Mesenchymal stem cell (in vitro differentiated cells and primary cell): ENCODE results near the gene LUM.
A peak's percentile ranks its signal among the peaks of the same experiment; 100 is the strongest.

Experiments used
- DNase-seq: peaks from one replicate; pipeline ENCODE4 v3.0.0-alpha.2; 2013
- H2AFZ ChIP-seq: one replicate; pipeline ENCODE4 v1.6.1; 2013; ENCODE audit warnings: low read depth, mild to moderate bottlenecking, control low read depth, inconsistent platforms, low read length, moderate library complexity
- H2AK5ac ChIP-seq: 2 replicates; pipeline ENCODE4 v1.6.1; 2013; ENCODE audit warnings: low read length, moderate library complexity, mild to moderate bottlenecking, inconsistent platforms; ENCODE audit not compliant: severe bottlenecking
- H2BK120ac ChIP-seq: one replicate; pipeline ENCODE4 v1.6.1; 2013; ENCODE audit warnings: low read depth, mild to moderate bottlenecking, inconsistent platforms, low read length, moderate library complexity
- H2BK12ac ChIP-seq, 2 experiments: one replicate each; pipeline ENCODE4 v1.6.1; 2013; ENCODE audit warnings: inconsistent platforms in 2 of 2, low read length in 2 of 2, mild to moderate bottlenecking in 2 of 2, moderate library complexity in 2 of 2, control low read depth in 1 of 2
- H2BK15ac ChIP-seq: one replicate; pipeline ENCODE4 v1.6.1; 2013; ENCODE audit warnings: mild to moderate bottlenecking, low read depth, inconsistent platforms; ENCODE audit not compliant: poor library complexity, severe bottlenecking
- H2BK5ac ChIP-seq: 2 replicates; pipeline ENCODE4 v1.6.1; 2013; ENCODE audit warnings: low read depth, mild to moderate bottlenecking, low read length, control low read depth, inconsistent platforms; ENCODE audit not compliant: poor library complexity, severe bottlenecking
- H3K14ac ChIP-seq, 2 experiments: one replicate each; pipeline ENCODE4 v1.6.1; 2013; ENCODE audit warnings: inconsistent platforms in 2 of 2, low read length in 2 of 2, control low read depth in 1 of 2, mild to moderate bottlenecking in 1 of 2, moderate library complexity in 1 of 2
- H3K18ac ChIP-seq, 2 experiments: one replicate each; pipeline ENCODE4 v1.6.1; 2013; ENCODE audit warnings: inconsistent platforms in 2 of 2, low read length in 2 of 2, control low read depth in 1 of 2, low read depth in 1 of 2, mild to moderate bottlenecking in 1 of 2
- H3K23ac ChIP-seq, 2 experiments: one replicate each; pipeline ENCODE4 v1.6.1; 2013; ENCODE audit warnings: inconsistent platforms in 2 of 2, low read length in 2 of 2, mild to moderate bottlenecking in 2 of 2, moderate library complexity in 2 of 2, control low read depth in 1 of 2
- H3K27ac ChIP-seq: 2 replicates; pipeline ENCODE4 v1.5.1; 2013; ENCODE audit warnings: mild to moderate bottlenecking, moderate library complexity, low read length, control low read depth, inconsistent platforms; ENCODE audit not compliant: poor library complexity, severe bottlenecking
- H3K27me3 ChIP-seq, 2 experiments: 2 replicates each; pipeline versions ENCODE4 v1.6.1 to v1.7.0; 2013; ENCODE audit warnings: low read length in 2 of 2, mild to moderate bottlenecking in 2 of 2, moderate library complexity in 2 of 2, control low read depth in 1 of 2, inconsistent platforms in 1 of 2; ENCODE audit not compliant: control insufficient read depth in 1 of 2, insufficient read depth in 1 of 2
- H3K36me3 ChIP-seq, 2 experiments: 2 replicates each; pipeline versions ENCODE4 v1.6.1 to v1.7.0; 2013; ENCODE audit warnings: low read length in 2 of 2, control low read depth in 1 of 2, inconsistent platforms in 1 of 2, low read depth in 1 of 2, mild to moderate bottlenecking in 1 of 2; ENCODE audit not compliant: insufficient read depth in 2 of 2, control insufficient read depth in 1 of 2
- H3K4ac ChIP-seq, 2 experiments: one replicate each; pipeline ENCODE4 v1.6.1; 2013; ENCODE audit warnings: inconsistent platforms in 2 of 2, low read length in 2 of 2, mild to moderate bottlenecking in 2 of 2, moderate library complexity in 2 of 2, control low read depth in 1 of 2, low read depth in 1 of 2
- H3K4me1 ChIP-seq: 2 replicates; pipeline ENCODE4 v1.6.1; 2013; ENCODE audit warnings: low read depth, low read length, control low read depth; ENCODE audit not compliant: control insufficient read depth, insufficient read depth
- H3K4me2 ChIP-seq: 2 replicates; pipeline ENCODE4 v1.6.1; 2013; ENCODE audit warnings: low read length, mild to moderate bottlenecking, inconsistent platforms; ENCODE audit not compliant: poor library complexity, severe bottlenecking
- H3K4me3 ChIP-seq, 2 experiments: 2 replicates each; pipeline versions ENCODE4 v1.5.1 to v1.7.0; 2013; ENCODE audit warnings: low read length in 2 of 2, mild to moderate bottlenecking in 2 of 2, control low read depth in 1 of 2, low read depth in 1 of 2; ENCODE audit not compliant: insufficient read depth in 1 of 2
- H3K79me1 ChIP-seq: replicated peaks from 2 replicates; pipeline ENCODE4 v1.6.1; 2013; ENCODE audit warnings: mild to moderate bottlenecking, control low read depth, low read length, inconsistent platforms; ENCODE audit not compliant: poor library complexity, severe bottlenecking
- H3K9ac ChIP-seq: 2 replicates; pipeline ENCODE4 v1.7.0; 2013; ENCODE audit warnings: mild to moderate bottlenecking, low read length, moderate library complexity
- H3K9me3 ChIP-seq: 2 replicates; pipeline ENCODE4 v1.7.0; 2013; ENCODE audit warnings: mild to moderate bottlenecking, low read length; ENCODE audit not compliant: control insufficient read depth
- H4K8ac ChIP-seq: one replicate; pipeline ENCODE4 v1.6.1; 2013; ENCODE audit warnings: inconsistent platforms, mild to moderate bottlenecking, low read length, moderate library complexity
- H4K91ac ChIP-seq: one replicate; pipeline ENCODE4 v1.6.1; 2013; ENCODE audit warnings: mild to moderate bottlenecking, low read length, inconsistent platforms
- WGBS: methylation state at CpG from one replicate; pipeline ENCODE4 v1.1.7; 2013; ENCODE audit warnings: mixed read lengths; 5-methylcytosine and 5-hydroxymethylcytosine counted together

The LUM gene

GRCh38 chr12:91105807-91106206 lies 5.5 kb downstream of the LUM start:
- Histone ChIP-seq H3K9ac (no peak overlapping the region), H3K36me3 (peaks cover 0 to 12% of the 10 kb centered on the region in 2 experiments), H3K4me1 (no peaks in the 10 kb centered on the region), H2BK12ac (no peak overlapping the region), H3K79me1 (no peaks in the 10 kb centered on the region), H3K27ac (no peak overlapping the region), H3K4me2 (no peak overlapping the region), H3K18ac (peak overlapping the region in 1 of 2 experiments; percentile 43), H2BK5ac (no peak overlapping the region), H4K8ac (no peak overlapping the region), H3K9me3 (no peaks in the 10 kb centered on the region), H2BK120ac (no peak overlapping the region), H4K91ac (no peak overlapping the region), H3K27me3 (no peaks in the 10 kb centered on the region), H3K4ac (no peak overlapping the region), H3K14ac (no peak overlapping the region), H2AFZ (no peak overlapping the region), H2BK15ac (no peak overlapping the region), H3K4me3 (no peak overlapping the region), H2AK5ac (peak overlapping the region; percentile 85), H3K23ac (no peak overlapping the region)
- WGBS, result 45% methylated on average over 3 of the region's 5 CpGs
- peak; percentile 42 for DNase-seq

- H3K14ac ChIP-seq, result no peak overlapping the region
- H3K4me3 ChIP-seq, result no peak overlapping the region
- H3K18ac ChIP-seq, result no peak overlapping the region
- H3K27ac ChIP-seq, result no peak overlapping the region
- no peak overlapping the region for H2BK12ac ChIP-seq
- H4K91ac ChIP-seq, result no peak overlapping the region
- no peak overlapping the region for H3K23ac ChIP-seq
- no peak overlapping the region for H2BK15ac ChIP-seq
- H3K79me1 ChIP-seq, result no peaks in the 10 kb centered on the region
- no peaks in the 10 kb centered on the region for H3K9me3 ChIP-seq
- no peak for DNase-seq
- H2AK5ac ChIP-seq, result no peak overlapping the region
- no peak overlapping the region for H2BK5ac ChIP-seq
- H2BK120ac ChIP-seq, result no peak overlapping the region
- WGBS, result no CpG with 5 or more reads among the region's 1 CpG
- no peak overlapping the region for H2AFZ ChIP-seq
- H3K9ac ChIP-seq, result no peak overlapping the region
- H3K4me1 ChIP-seq, result no peaks in the 10 kb centered on the region
- H4K8ac ChIP-seq, result no peak overlapping the region
- H3K4me2 ChIP-seq, result no peak overlapping the region
- H3K36me3 ChIP-seq, result peaks cover 0 to 12% of the 10 kb centered on the region in 2 experiments
- no peak overlapping the region for H3K4ac ChIP-seq
- no peaks in the 10 kb centered on the region for H3K27me3 ChIP-seq
These were observed 6.4 kb downstream of the LUM start for GRCh38 chr12:91104812-91105466.

- H3K27ac ChIP-seq, result no peak overlapping the region
- H2BK12ac ChIP-seq, result no peak overlapping the region
- peaks cover 0 to 12% of the 10 kb centered on the region in 2 experiments for H3K36me3 ChIP-seq
- WGBS, result no CpG with 5 or more reads among the region's 1 CpG
- no peak overlapping the region for H2BK15ac ChIP-seq
- no peak overlapping the region for H2AFZ ChIP-seq
- no peak overlapping the region for H3K4me2 ChIP-seq
- peak overlapping the region; percentile 57 for H2BK5ac ChIP-seq
- H3K79me1 ChIP-seq, result no peaks in the 10 kb centered on the region
- H4K8ac ChIP-seq, result no peak overlapping the region
- H3K9me3 ChIP-seq, result no peaks in the 10 kb centered on the region
- no peak overlapping the region for H3K23ac ChIP-seq
- H4K91ac ChIP-seq, result no peak overlapping the region
- H3K4me3 ChIP-seq, result no peak overlapping the region
- no peak overlapping the region for H2AK5ac ChIP-seq
- no peak overlapping the region for H3K14ac ChIP-seq
- no peak overlapping the region for H3K4ac ChIP-seq
- no peaks in the 10 kb centered on the region for H3K27me3 ChIP-seq
- no peak overlapping the region for H2BK120ac ChIP-seq
- H3K4me1 ChIP-seq, result no peaks in the 10 kb centered on the region
- H3K9ac ChIP-seq, result no peak overlapping the region
- no peak overlapping the region for H3K18ac ChIP-seq
- no peak for DNase-seq
These were observed 7.7 kb downstream of the LUM start for GRCh38 chr12:91103624-91104023.

- no peak overlapping the region for H2AFZ ChIP-seq
- H3K14ac ChIP-seq, result no peak overlapping the region
- no peaks in the 10 kb centered on the region for H3K9me3 ChIP-seq
- no peaks in the 10 kb centered on the region for H3K79me1 ChIP-seq
- H3K27ac ChIP-seq, result no peak overlapping the region
- no peak overlapping the region for H2BK5ac ChIP-seq
- no peak for DNase-seq
- H2AK5ac ChIP-seq, result no peak overlapping the region
- H3K23ac ChIP-seq, result no peak overlapping the region
- H3K36me3 ChIP-seq, result peaks cover 0 to 12% of the 10 kb centered on the region in 2 experiments
- H3K4me3 ChIP-seq, result no peak overlapping the region
- H3K27me3 ChIP-seq, result no peaks in the 10 kb centered on the region
- no peak overlapping the region for H3K4ac ChIP-seq
- H3K9ac ChIP-seq, result no peak overlapping the region
- H3K4me1 ChIP-seq, result no peaks in the 10 kb centered on the region
- no peak overlapping the region for H3K4me2 ChIP-seq
- H2BK120ac ChIP-seq, result no peak overlapping the region
- no peak overlapping the region for H2BK12ac ChIP-seq
- H2BK15ac ChIP-seq, result no peak overlapping the region
- H3K18ac ChIP-seq, result no peak overlapping the region
- no peak overlapping the region for H4K8ac ChIP-seq
- H4K91ac ChIP-seq, result no peak overlapping the region
These were observed 8.2 kb downstream of the LUM start for GRCh38 chr12:91103101-91103500.
